WTC11 (cell line): ENCODE data around the gene HPCA. TPM values are rescaled to one million over a fixed set of nuclear protein-coding genes. Genes with fewer than 3 reads are reported as not detected.
A peak's percentile ranks its signal among the peaks of the same experiment; 100 is the strongest.

Experiments used
- ATAC-seq: fragments of 200-7000 bp; cut with Tn5 transposase; 2 replicates; pipeline ENCODE4 v1.10.0; 2021; ENCODE audit warnings: mild to moderate bottlenecking, moderate library complexity
- CTCF ChIA-PET: fragments of 300-600 bp; sonication (Branson Sonifier 250); formaldehyde crosslinking; loops from one replicate; lab custom pipeline; 2021; ENCODE audit warnings: antibody characterized with exemption; lab: Charles Lee
- POLR2A ChIA-PET: fragments of 350-600 bp; sonication (Branson Sonifier 250); formaldehyde crosslinking; loops from one replicate; lab custom pipeline; 2021; ENCODE audit warnings: antibody characterized with exemption; lab: Charles Lee
- DNase-seq: peaks from one replicate; pipeline ENCODE4 v3.0.0; 2021; ENCODE audit warnings: low spot score
- H3K27ac Mint-ChIP-seq: 2 replicates; pipeline ENCODE4 v1.8.0; 2021; ENCODE audit warnings: mixed read lengths
- H3K27me3 Mint-ChIP-seq: 2 replicates; pipeline ENCODE4 v1.8.0; 2021; ENCODE audit warnings: low read depth, mild to moderate bottlenecking, moderate library complexity, mixed read lengths
- H3K36me3 Mint-ChIP-seq: 2 replicates; pipeline ENCODE4 v1.8.0; 2021; ENCODE audit warnings: mixed read lengths
- H3K4me1 Mint-ChIP-seq: 2 replicates; pipeline ENCODE4 v1.8.0; 2022; ENCODE audit warnings: mixed read lengths
- H3K4me3 Mint-ChIP-seq: 2 replicates; pipeline ENCODE4 v1.8.0; 2021; ENCODE audit warnings: mild to moderate bottlenecking, moderate library complexity, mixed read lengths
- H3K9me3 Mint-ChIP-seq: 2 replicates; pipeline ENCODE4 v1.8.0; 2021; ENCODE audit warnings: mixed read lengths
- CREB1 ChIP-seq: sonication (generic); formaldehyde crosslinking; IDR thresholded peaks from 2 replicates; pipeline ENCODE4 v1.8.0; 2023; ENCODE audit warnings: mild to moderate bottlenecking, missing genetic modification reagents
- CREM ChIP-seq: sonication (generic); formaldehyde crosslinking; IDR thresholded peaks from 2 replicates; pipeline ENCODE4 v1.8.1; 2022; ENCODE audit warnings: mild to moderate bottlenecking, missing genetic modification reagents, moderate library complexity
- FOXK1 ChIP-seq: sonication (generic); formaldehyde crosslinking; IDR thresholded peaks from 2 replicates; pipeline ENCODE4 v1.8.0; 2022; ENCODE audit warnings: mild to moderate bottlenecking, moderate library complexity, missing genetic modification reagents
- GRHL2 ChIP-seq: fragments of 250-450 bp; sonication (Bioruptor Pico); IDR thresholded peaks from 2 replicates; pipeline ENCODE4 v1.8.0; 2022; ENCODE audit warnings: mild to moderate bottlenecking, moderate library complexity; ENCODE audit not compliant: insufficient replicate concordance, severe bottlenecking
- NFYB ChIP-seq: sonication (generic); formaldehyde crosslinking; conservative IDR thresholded peaks from 2 replicates; pipeline ENCODE4 v1.8.0; 2022; ENCODE audit warnings: low read depth, missing genetic modification reagents
- SP1 ChIP-seq: sonication (generic); formaldehyde crosslinking; conservative IDR thresholded peaks from 2 replicates; pipeline ENCODE4 v1.8.1; 2022; ENCODE audit warnings: missing genetic modification reagents
- TEAD1 ChIP-seq: sonication (generic); formaldehyde crosslinking; IDR thresholded peaks from 2 replicates; pipeline ENCODE4 v1.8.0; 2022; ENCODE audit warnings: mild to moderate bottlenecking, missing genetic modification reagents
- ZNF121 ChIP-seq: sonication (generic); formaldehyde crosslinking; IDR thresholded peaks from 2 replicates; pipeline ENCODE4 v1.8.0; 2023; ENCODE audit warnings: missing genetic modification reagents
- ZNF423 ChIP-seq: fragments of 250-450 bp; sonication (Bioruptor Pico); IDR thresholded peaks from 2 replicates; pipeline ENCODE4 v2.1.2; 2022; ENCODE audit warnings: mild to moderate bottlenecking, moderate library complexity
- ZNF671 ChIP-seq: fragments of 250-450 bp; sonication (Bioruptor Pico); IDR thresholded peaks from 2 replicates; pipeline ENCODE4 v1.8.0; 2021; ENCODE audit warnings: mild to moderate bottlenecking
- total RNA-seq: library from RNA; stranded (reverse); gene quantifications from 3 replicates; pipeline ENCODE4 v1.2.3, GENCODE V29; 2021
- TF ChIP-seq, protein P1 (sequence below): sonication (generic); formaldehyde crosslinking; IDR thresholded peaks from 2 replicates; pipeline ENCODE4 v1.8.0; 2023; ENCODE audit warnings: missing genetic modification reagents, mild to moderate bottlenecking, borderline replicate concordance
- TF ChIP-seq, protein P2 (sequence below): sonication (generic); formaldehyde crosslinking; IDR thresholded peaks from 2 replicates; pipeline ENCODE4 v1.8.0; 2022; ENCODE audit warnings: mild to moderate bottlenecking, missing genetic modification reagents
- TF ChIP-seq, protein P3 (sequence below): sonication (generic); formaldehyde crosslinking; IDR thresholded peaks from 2 replicates; pipeline ENCODE4 v1.8.1; 2023; ENCODE audit warnings: mild to moderate bottlenecking, moderate library complexity, missing genetic modification reagents

HPCA gene
- total RNA-seq, 1 experiment from 2014 or later, result 1.9 TPM

DNA sequence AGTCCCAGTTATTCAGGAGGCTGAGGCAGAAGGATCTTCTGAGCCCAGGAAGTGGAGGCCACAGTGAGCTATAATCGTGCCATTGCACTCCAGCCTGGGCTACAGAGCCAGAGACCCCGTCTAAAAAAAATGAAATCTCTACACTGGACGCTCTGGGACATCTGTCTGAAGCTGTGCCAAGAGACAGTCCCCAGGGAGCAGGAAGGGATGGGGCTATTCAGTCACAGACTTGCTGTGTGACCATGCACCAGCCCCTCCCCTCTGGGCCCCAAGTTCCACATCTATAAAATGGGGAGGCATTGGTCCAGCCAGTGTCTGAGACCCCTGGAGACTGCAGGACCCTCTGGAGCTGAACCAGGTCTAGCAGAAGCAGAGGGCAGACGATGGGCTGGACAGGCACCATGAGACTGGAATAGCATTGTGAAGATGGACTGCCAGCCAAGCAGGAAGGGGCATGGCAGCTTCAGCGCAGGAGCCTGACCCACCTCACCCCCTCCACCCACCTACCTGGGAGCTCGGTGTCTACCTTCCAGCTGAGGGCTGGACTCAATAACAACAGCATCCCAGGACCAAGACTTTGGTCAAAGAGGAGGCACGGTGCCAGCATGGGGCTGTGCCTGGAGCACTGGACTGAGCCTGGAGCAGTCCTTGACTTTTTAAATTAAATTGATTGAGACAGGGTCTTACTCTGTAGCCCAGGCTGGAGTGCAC, 13.4 kb downstream of the HPCA start (continued):
- no peak for TF ChIP-seq CREM (CRISPR knock-in tag)

DNA sequence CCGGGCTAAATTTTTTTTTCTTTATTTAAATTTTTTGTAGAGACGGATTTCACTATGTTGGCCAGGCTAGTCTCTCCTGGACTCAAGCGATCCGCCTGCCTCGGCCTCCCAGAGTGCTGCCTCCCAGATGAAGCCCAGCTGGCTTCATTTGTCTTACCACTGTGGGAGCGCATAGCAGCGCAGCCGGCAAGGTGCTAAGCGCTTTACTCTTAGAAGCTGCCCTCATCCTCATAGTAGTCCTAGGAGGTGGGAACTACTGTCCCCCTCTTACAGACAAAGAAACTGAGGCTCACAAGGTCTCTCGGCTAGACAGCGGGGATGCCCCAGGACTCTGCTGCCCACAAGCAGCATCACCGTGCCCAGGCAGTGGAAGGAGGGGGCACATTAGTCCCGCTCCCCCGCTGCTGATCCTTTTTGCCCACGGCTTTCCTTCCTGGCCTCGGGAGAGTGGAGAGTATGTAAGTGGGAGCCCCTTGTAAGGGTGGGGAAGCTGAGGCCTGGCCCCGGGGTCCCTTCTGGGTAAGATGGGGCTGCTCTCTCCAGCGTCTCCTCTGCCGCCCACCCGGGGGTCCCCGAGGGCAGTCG, 14.2 kb downstream of the HPCA start:
- DNase-seq (no peak), ATAC-seq (peak; percentile 10)
- no peaks in the 10 kb centered on the region for H3K36me3 Mint-ChIP-seq
- no peak overlapping the region for H3K27ac Mint-ChIP-seq
- POLR2A ChIA-PET, result no interaction called here
- H3K27me3 Mint-ChIP-seq, result peaks cover 66% of the 10 kb centered on the region
- CTCF ChIA-PET, result interaction anchor here (1.7 to 4.4 kb wide), 2 partner anchors 14 to 24 kb away, joined by 6 to 14 read pairs; no protein-coding TSS in a partner anchor
- peaks cover 9% of the 10 kb centered on the region for H3K4me1 Mint-ChIP-seq
- no peaks in the 10 kb centered on the region for H3K9me3 Mint-ChIP-seq
- no peak for TF ChIP-seq FOXK1
- TF ChIP-seq TEAD1 (CRISPR knock-in tag), result no peak
- TF ChIP-seq, protein P1, sequence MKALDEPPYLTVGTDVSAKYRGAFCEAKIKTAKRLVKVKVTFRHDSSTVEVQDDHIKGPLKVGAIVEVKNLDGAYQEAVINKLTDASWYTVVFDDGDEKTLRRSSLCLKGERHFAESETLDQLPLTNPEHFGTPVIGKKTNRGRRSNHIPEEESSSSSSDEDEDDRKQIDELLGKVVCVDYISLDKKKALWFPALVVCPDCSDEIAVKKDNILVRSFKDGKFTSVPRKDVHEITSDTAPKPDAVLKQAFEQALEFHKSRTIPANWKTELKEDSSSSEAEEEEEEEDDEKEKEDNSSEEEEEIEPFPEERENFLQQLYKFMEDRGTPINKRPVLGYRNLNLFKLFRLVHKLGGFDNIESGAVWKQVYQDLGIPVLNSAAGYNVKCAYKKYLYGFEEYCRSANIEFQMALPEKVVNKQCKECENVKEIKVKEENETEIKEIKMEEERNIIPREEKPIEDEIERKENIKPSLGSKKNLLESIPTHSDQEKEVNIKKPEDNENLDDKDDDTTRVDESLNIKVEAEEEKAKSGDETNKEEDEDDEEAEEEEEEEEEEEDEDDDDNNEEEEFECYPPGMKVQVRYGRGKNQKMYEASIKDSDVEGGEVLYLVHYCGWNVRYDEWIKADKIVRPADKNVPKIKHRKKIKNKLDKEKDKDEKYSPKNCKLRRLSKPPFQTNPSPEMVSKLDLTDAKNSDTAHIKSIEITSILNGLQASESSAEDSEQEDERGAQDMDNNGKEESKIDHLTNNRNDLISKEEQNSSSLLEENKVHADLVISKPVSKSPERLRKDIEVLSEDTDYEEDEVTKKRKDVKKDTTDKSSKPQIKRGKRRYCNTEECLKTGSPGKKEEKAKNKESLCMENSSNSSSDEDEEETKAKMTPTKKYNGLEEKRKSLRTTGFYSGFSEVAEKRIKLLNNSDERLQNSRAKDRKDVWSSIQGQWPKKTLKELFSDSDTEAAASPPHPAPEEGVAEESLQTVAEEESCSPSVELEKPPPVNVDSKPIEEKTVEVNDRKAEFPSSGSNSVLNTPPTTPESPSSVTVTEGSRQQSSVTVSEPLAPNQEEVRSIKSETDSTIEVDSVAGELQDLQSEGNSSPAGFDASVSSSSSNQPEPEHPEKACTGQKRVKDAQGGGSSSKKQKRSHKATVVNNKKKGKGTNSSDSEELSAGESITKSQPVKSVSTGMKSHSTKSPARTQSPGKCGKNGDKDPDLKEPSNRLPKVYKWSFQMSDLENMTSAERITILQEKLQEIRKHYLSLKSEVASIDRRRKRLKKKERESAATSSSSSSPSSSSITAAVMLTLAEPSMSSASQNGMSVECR (CRISPR knock-in tag), result 0 out of 2 replicates have a peak, but pooled peaks have one; percentile 11
- TF ChIP-seq CREB1, result no peak
- TF ChIP-seq ZNF671 (CRISPR knock-in tag), result no peak
- H3K4me3 Mint-ChIP-seq, result peak overlapping the region; percentile 69

DNA sequence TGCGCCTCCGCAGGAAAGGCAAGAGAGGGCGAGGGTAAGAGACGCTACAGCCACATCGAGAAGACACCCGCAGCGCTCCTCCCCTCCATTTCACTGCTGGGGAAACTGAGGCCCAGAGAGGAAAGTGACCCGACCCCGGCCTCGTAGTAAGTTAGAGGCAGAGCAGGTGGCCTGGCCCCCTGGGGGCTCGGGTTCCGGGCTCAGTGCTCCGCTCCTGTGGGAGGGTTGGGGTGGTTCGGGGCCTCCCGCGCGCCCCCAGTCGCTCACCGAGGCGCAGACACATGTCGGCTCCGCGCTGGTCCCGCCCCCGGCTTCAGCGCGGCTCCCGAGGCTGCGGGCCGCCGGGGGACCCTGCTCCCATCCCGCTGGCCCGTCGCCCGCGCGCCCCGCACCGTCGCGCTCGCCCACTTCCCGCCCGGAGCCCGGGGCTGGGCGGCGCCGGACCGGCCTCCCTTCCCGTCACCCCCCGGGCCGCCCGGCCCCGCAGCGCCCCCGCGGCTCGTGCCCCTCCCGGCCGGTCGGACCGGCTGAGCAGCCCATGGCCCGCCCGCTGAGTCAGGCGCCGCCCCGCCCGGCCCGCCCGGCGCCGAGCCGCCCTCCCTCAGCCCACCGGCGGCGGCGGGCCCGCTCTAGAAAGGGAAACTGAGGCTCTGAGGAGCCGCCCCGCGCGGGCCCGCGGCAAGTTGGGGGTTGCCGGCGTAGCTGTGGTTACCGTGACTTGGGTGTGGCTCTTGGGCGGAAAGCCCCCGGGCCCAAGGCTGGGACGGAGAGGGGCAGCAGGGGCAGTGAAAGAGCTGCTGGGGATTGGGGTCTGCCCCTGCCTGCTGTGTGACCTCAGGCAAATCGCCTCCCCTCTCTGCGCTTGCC, 14.9 kb downstream of the HPCA start, which contains the start of gene TMEM54:
Gene TMEM54, minus strand, starts transcription at position 434 of the 867 bp plus-strand sequence. Its CDS starts 151 bp downstream, at position 283.
- Mint-ChIP-seq H3K27me3 (peaks cover 64% of the 10 kb centered on the region), H3K9me3 (no peaks in the 10 kb centered on the region), H3K27ac (no peak within 1 kb of the TSS), H3K4me3 (peak within 1 kb of the TSS; percentile 79), H3K4me1 (peaks cover 9% of the 10 kb centered on the region), H3K36me3 (no peaks in the 10 kb centered on the region)
- ChIA-PET CTCF (interaction anchor here (0.7 to 4.4 kb wide), 4 partner anchors 14 to 32 kb away, joined by 3 to 14 read pairs (median 5); no protein-coding TSS in a partner anchor), POLR2A (interaction anchor here (0.6 kb wide), 1 partner anchor 15 kb away, joined by 3 read pairs; the partner anchor contains the start of gene HPCA)
- ATAC-seq, result peak; percentile 59
- DNase-seq, result peak; percentile 45
- TF ChIP-seq GRHL2 (CRISPR knock-in tag) (no peak), ZNF423 (CRISPR knock-in tag) (no peak), ZNF121 (CRISPR knock-in tag) (peak; percentile 48), NFYB (CRISPR knock-in tag) (no peak), SP1 (CRISPR knock-in tag) (peak; percentile 58)
- TF ChIP-seq, protein P2, sequence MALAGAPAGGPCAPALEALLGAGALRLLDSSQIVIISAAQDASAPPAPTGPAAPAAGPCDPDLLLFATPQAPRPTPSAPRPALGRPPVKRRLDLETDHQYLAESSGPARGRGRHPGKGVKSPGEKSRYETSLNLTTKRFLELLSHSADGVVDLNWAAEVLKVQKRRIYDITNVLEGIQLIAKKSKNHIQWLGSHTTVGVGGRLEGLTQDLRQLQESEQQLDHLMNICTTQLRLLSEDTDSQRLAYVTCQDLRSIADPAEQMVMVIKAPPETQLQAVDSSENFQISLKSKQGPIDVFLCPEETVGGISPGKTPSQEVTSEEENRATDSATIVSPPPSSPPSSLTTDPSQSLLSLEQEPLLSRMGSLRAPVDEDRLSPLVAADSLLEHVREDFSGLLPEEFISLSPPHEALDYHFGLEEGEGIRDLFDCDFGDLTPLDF (CRISPR knock-in tag), result no peak
- TF ChIP-seq, protein P3, sequence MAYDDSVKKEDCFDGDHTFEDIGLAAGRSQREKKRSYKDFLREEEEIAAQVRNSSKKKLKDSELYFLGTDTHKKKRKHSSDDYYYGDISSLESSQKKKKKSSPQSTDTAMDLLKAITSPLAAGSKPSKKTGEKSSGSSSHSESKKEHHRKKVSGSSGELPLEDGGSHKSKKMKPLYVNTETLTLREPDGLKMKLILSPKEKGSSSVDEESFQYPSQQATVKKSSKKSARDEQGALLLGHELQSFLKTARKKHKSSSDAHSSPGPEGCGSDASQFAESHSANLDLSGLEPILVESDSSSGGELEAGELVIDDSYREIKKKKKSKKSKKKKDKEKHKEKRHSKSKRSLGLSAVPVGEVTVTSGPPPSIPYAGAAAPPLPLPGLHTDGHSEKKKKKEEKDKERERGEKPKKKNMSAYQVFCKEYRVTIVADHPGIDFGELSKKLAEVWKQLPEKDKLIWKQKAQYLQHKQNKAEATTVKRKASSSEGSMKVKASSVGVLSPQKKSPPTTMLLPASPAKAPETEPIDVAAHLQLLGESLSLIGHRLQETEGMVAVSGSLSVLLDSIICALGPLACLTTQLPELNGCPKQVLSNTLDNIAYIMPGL (CRISPR knock-in tag), result peak; percentile 31; the same call in 1 of the 2 replicates
